Ammon's horn (tissue), 1 donor: ENCODE results near the gene RNF144A.

Experiments used
- DNase-seq: peaks from one replicate; pipeline ENCODE4 v3.0.0-alpha.2; 2016; ENCODE audit warnings: low spot score

RNF144A gene

DNA sequence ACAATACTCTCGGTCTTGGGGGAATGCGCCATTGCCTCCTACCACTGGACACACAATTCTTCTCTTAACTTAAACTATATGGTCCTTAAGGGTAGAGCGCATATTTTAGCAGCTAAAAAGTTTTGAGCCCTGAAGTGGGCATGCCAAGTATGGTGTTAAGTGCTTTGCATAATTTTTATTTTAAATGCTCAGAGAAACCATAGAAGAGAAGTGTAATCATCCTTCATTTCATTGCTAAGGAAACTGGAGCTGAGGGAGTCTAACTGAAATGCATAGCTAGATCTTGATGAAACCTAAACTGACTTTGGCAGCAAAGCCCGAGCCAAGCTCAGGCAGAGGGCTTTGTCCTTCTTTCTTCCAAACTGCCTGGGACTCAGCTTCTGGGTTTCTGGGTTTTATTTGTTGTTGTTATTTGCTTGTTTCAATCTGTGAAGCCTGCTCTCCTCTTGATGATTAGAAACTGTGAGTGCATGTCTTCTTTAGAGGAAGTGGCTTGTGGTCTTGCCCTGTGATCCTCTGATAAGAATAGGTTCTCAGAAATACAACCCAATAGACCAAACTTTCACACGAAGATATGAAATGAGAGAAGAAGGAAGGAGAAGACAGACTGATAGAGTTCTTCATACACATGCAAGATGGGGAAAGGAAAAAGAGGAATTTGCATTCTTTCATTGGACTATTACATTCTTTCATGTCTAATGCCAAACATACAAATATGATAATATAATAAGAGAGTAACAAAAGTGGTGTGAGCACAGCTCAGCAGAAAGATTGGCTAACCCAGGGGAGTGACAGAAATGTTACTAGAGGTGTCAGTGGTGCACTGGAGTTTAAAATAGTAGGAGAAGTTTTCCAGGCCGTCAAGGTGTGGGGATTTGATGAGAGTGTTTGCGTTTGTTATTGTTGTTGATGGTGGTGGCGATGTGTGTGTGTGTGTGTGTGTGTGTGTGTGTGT lies 7.5 kb upstream of the RNF144A start:
- DNase-seq, result no peak

DNA sequence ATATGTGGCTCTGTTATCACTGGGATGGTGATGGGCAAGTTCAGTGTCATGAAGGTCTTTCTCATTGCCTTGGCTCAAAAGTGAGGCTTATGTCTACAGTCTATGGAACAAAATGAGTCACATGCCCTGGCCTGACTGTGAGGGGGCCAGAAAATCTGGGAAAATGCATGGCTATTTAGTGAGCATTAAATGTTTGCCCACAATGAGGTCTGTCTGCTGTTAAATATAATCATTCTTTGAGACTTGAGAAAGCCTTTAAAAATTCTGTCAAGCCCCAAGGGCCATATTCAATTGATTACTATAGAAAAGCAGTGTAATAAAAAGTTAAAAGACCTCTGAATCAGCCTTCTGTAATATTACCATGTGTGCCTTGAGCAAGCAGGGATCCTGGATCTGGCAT lies 5.5 kb upstream of the RNF144A start:
- DNase-seq, result no peak

DNA sequence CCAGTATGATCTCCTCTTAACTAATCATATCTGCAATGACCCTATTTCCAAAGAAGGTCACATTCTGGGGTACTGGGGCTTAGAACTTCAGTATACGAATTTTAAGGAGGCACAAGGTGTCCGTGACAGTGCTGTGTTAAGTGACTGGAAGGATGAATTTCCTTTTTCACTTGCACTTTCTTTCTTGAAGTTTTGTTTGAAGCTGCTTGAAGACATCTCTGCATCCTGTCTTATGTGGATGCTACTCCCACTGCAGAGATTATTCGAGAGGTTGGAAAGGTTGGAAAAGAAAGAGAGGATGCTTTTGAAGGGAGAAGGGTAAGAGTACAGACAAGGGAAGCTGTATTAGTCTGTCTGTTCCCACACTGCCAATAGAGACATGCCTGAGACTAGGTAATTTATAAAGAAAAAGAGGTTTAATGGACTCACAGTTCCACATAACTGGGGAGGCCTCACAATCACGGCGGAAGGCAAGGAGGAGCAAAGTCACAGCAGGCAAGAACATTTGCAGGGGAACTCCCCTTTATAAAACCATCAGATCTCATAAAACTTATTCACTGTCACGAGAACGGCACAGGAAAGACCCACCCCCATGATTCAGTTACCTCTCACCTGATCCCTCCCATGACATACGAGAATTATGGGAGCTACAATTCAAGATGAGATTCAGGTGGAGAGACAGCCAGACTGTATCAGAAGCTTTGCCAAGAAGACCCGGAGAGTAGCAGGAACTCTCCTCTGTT lies 3.6 kb upstream of the RNF144A start:
- DNase-seq, result no peak

DNA sequence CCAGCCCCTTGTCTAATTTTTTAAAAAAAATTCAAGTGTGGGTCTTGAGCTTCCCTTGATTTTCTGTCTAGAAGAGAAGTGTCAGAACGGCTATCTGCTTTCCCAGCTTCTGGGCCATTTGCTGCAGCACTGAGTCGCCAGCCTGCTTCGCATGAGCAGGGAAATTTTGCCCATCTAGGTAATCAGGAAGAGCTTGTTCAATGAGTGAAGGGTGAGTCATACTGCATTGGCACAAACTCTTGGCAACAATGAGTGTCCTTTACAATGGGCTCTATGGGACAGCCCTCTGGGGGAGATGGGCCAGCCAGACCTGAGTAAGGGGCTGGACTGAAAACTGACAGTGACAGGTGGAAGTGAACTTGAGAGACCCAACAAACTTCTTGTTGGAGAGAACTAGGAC lies 2.4 kb upstream of the RNF144A start:
- DNase-seq, result no peak

DNA sequence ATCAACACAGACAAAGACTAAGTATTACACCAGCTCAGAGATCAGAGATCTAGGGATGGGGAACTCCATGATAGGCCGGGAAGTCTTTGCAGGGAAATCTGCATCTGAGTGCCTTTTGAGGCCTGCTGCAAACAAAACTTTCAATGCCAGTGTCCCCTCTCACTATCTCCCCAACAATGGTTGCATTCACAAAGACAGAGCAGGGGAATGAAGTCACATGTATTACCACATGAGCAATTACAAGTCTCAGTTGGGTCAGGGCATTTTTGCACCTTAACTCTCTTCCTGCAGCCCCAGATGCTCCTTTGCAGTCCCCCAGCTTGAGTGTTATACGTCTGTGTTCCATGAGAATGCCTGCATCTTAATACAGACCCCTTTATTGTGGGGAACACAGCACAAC lies 1.8 kb upstream of the RNF144A start:
- peak; percentile 78 for DNase-seq

DNA sequence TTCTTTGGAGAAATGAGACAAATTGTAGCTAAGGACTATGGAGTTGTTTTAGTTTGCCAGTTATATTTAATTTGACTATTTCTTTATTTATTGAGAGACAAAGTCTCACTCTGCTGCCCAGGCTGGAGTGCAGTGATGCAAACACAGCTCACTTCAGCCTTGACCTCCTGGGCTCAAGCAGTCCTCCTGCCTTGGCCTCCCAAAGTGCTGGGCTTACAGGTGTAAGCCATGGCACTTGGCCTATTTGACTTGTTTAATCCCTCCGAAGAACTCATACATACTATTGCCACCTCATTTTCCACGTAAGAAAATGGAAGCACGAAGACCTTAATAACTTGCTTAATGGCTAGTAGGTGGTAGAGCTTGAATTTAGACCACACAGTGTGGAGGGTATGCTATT lies 988 bp upstream of the RNF144A start:
- DNase-seq, result no peak

DNA sequence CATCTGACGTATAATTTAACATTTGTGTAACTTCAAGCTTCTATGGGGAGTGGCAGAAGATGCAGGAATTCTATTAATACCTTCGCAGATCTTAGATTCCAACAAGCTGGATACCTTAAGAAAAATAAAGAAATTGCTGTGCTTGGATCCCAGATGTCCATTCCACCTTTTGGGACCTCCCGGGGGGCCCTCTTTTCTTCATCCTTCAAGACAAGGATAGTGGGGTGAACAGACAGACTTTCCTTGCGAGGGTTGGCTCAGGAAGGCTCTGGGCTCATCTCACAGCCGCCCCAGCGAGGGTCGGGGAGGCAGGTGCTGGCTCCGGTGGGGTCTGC lies 509 bp upstream of the RNF144A start:
- DNase-seq, result no peak

DNA sequence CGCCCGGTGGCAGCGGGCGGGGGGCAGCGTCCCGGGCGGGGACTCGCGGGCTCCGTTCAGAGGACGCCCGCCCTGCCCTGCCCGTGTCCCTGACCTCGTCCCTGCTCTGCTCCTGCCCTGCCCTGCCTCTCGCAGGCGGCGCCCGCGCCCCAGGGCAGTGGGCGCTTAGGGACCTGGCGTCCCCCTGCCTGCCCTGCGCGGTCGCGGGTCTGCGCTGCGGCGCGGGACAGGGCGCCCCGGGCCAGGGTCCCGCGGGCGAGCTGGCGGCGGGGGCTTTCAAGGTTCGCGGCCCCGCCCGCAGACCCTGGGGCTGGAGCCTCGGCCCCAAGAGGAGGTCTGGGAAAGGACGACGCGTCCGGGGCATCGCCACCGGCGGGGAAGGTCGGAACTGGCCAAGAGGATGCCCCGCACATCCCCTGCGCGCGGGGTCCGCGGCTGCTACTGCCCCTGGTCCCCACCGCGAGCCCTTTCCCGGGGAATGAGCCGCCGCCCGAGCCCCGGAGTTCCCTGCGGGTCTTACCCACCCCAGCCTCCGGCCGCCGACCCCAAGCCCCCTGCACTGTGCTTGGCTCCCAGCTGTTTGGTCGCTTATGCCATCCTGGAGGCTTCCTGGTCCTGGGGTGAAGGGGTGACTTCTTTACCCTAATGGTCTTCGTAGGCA lies 679 bp downstream of the RNF144A start:
- no peak for DNase-seq

DNA sequence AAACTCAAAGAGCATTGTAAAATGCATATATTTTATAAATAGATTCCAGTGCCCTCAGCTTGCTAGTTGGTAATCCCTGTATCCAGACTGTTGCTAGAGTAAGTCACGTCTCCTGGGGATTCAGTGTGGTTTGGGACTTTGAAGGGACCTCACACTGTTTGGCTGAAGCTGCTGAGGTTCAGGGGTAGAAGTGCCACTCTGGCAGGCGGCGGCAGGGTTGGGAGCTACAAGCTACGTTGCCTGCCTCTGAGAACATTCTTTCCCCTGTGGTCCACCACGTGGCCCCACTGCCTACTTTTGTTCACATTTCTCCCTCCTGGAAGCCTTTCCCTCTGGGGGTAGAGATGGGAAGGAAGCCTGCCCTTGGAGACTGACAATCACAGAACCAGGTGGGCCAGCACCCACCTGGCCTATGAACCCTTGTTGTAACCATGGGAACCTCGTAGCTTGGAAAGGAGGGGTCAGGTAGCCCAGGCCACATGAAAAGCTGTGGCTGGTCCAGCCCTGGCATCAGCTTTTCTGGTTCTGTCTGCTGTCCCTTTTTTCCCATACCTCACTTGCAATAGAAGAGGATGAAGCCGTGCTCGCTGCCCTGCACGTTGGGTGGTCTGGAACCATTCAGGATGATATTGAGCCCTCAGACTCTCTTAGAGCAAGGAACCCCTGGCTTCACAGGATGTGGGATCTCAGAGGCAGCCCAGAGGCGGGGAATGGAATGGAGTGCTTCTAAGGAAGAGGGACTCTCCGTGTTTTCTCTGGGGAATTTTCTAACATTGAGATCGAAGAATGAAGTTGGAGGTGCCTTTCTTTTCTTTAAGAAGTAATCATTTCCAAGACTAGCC lies 2.9 kb downstream of the RNF144A start:
- DNase-seq, result no peak

DNA sequence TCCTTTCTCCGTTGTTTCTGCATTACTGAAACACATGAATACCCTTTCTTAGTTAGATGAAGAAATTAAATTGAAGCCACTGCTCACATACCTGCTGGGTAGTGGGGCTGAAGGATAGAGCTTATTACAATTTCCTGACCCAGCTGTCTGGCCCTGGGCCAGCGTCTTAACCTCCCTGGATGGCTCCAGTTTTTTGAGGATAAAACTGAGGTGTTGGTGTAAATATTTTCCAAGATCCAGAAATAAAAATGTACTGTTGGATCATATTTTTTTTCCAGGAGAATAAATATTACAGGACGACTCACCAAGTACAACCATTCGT lies 3.5 kb downstream of the RNF144A start:
- DNase-seq, result no peak

DNA sequence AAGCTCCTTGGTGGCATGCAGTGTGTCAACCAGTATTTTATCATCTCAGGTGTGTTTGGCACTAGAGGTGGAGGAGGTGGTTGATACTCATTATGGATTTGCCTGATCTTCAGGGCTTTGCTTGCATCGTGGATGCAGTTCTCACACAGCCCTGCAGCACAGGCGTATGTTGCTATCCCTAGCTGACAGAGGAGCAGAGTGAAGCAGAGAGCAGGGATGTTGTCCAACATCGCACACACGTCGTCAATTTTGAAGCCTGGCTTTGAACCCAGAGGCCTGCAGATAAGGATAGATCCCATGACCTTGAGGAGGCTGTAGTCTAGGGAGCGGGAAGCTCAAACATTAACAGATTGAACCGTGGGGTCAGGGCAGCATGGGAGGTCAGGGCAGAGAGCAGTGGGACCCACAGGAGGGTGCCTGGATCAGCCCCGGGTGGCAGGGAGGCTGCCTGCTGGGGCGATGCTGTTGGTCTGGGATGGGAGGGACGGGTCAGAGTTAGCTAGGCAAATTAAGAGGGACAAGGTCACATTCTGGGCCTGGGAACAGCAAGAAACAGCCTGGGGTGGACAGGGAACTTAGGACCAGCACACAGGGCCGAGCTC lies 4.2 kb downstream of the RNF144A start:
- no peak for DNase-seq

DNA sequence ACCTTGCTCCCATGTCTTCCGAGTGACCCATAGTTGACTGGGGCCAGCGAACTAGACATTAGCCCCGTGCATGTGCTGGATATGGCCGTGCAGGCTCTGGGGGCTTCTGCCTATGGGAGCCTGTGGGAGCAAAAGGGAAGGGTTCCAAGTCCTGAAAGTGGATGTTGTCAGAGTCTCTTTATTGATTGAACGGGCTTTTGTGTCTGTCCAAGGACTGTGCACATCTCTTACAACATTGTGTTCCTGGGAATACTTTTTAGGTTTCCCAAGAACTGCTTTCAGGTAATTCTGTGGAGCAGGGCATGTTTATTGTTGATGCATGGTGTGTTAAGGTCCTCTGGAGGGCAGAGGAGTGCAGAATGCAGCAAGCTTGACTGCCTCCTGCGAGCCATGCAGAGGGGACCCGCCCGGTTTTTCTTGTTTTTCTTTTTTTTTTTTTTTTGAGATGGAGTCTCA lies 5.0 kb downstream of the RNF144A start:
- no peak for DNase-seq

DNA sequence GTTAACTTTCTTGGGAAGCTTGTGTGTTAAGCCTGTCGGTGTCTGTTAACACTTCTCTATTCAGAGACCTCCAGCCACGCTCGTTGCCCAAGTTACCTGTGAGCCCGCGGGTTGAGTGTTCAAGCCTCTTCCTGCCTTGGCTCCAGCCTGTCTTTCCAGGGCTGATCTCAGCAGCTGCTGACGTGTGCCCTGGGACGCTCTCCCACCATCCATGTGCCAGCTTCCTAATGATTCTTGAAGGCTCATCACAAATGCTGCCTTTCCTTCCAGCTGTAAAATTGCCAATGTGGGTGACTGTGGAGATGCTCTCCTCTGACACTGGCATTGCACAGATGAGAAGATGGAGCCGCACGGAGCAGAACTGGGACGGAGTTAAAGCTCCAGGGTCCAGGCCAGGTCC lies 6.1 kb downstream of the RNF144A start:
- DNase-seq, result no peak

DNA sequence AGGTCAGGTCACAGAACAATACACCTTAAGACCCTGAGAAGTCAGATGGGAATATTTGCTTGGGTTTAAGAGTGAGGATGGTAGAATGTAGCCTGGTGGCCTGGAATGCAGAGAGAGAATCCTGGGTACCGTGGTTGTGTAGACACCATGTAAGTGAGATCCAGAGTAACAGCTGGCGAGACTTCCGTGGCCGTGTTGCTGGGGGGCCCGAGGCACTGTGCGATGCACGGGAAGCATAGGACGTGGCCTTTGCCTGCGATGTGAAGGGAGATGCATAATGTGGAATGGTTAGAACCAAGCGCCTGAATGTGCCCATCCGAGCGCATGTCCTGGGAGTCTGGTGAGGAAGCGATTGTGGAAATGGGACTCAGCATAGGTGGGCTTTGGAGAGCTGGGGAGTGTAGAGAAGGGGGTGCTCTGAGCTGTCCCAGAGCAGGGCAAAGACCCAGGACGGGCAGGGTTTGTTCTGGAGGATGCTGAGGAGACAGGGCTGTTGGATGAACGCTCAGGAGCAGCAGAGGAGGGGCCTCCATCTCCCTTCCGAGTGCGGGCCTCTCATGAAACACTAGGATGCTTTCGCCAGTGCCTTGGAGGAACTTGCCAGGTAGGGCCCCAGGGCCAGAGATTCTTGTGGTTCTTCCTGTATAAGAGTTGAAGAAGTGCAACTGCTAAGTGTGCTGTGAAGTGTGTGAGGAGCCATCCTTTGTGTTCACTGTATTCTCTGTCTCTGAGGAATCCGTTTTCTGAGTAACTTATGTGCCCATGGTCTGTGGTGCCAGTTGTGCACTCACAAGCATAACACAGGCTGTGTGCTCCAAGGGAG lies 7.1 kb downstream of the RNF144A start:
- DNase-seq, result no peak

DNA sequence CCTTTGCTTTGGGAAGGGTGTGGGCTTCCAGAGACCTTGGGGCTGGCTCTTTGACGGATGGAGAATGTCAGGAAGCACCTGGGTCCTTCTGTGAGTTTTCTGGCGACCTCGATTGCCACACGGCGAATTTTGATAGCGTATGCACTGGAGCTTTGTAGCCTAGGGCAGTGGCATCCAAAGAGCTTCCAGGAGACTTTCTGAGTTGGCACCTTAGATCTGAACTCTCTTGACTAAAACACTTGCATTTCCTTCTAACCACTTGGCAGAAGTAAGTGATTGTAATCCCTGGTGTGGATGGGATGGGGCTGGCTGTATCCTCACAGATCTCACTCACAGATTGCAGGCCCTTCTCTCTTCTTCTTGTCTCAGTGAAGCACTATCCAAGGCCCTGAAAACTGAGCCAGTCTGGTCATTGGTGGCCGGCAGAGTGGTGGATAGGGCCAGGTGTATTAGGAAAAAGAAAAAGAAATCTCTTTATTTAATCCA lies 7.8 kb downstream of the RNF144A start:
- no peak for DNase-seq

DNA sequence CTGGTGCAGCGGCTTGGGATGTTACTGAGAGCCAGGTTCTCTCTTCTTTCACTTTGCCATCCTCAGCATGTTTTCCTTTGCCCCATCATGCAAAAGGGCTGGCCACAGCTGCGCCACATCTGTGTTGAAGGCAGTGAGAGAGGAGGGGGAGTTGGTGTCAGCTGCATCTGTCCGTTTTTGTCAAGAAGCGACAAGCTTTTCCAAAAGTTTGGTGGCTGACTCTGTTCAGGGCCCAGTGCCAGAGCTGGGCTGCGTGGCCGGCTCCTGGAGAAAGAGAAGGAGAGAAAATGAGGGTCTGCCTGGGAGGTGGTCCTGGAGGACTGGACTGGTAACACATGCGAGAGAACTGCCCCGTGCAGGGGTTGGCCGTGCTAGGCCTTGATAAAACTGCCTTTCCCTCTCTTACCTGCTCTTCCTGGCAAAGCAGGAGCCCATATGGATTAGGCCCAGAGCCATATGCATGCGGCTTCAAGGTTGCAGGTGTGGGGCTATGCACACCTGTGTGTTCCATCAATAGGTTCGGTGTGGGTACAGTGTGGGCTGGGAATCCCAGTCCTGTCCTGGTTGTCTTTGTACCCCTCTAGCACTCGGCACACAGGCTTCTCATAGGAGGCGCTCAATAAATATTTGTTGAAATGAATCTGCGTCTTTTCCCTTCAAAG lies 9.0 kb downstream of the RNF144A start:
- DNase-seq, result no peak

DNA sequence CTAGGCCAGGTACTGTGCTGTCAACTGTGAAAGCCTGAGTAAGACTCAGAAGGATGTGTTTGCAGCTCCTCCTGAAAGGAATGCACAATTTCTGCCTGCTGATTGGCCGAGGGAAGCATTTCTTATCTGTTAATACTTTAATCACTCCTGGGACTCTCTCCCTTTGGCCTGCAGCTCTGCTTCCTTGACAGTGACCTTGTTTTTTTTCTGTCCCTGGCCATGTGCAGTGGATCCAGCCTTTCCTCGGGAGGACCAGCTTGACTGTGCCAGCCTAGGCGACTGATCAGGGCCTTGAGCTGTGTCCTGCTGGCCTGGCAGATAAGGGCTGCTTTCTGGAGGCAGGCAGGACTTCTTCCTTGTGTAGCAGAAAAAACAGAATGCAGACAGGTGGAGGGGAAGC lies 10.0 kb downstream of the RNF144A start:
- no peak for DNase-seq

DNA sequence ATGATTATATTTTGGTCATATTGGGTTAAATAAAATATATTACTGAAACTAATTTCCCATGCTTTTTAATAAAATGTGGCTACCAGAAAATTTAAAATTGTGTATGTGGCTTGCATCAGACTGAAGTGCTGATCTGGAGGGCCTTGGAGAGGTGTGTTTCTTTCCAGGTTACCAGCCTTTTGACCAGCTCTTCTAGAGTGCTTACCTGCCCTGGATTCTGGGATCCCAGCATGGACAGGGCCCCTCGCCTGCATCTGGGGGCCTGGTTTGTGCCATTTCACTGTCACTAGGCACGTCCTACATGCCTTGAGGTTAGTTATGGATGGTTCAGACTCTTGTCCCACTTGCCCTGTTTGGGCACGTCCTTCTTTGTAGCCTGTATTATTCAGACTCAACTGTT lies 10.5 kb downstream of the RNF144A start:
- DNase-seq, result no peak

DNA sequence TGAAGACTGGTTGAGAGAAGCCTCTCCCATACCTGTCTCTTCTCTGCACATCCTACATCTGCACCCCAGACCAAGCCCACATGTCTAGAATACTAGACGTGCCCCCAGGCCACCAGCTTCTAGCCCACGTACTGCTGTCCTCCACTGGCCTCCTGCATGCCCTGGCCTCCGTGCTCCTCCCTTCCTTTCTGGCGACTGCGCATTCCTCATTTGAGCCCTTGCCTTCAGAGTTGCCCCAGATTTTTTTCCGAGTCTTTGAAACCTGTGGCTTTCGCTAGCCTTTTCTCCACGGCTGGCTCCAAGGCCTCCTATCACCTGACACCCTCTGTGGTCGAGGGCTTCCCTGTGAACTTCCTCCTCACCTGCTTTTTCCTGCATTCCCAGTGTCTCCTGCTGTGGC lies 11.2 kb downstream of the RNF144A start:
- no peak for DNase-seq

DNA sequence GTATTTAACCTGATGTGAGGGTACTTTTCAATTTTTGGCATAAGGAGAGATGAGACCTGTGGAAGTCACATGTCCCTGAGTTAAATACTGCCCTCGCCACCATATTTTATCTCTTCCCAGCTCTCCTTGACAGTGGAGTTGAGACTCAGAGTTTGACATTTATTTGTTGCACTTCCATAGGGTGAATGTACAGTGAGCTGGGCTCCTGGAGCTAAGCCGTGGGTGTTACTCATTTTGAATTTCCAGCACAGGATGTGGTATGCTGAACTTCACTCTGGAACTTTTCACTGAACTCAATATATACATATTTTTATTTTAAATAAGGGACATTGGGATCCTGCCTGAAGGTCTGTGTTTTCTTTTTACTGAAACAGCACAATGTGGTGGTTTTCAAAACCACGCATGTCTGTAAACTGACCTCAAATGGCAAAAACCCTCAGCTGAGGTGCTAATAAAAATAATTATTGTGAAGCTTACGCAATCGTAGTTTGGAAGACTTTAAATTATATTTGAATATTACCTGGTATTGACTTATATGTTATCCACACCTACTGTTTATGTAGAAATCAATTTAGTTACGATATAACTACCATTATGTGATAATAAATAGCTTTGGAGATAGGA lies 12.1 kb downstream of the RNF144A start:
- no peak for DNase-seq
